Measurements from ENCODE around the gene PATE3.

GRCh38 chr11:125778728-125779127 lies 9.2 kb upstream of the PATE3 start, which contains the start of gene PATE2:
- TF ChIP-seq YY1 (IDR thresholded peaks at IDR 0.05; ENCODE audit: low read depth, low read length) (no peak), JUND (IDR thresholded peaks at IDR 0.05; ENCODE audit: low read length) (no peak), CHD2 (IDR thresholded peaks at IDR 0.05; ENCODE audit: low read length) (no peak), EGR1 (IDR thresholded peaks at IDR 0.05; ENCODE audit: borderline replicate concordance, low read depth, low read length) (no peak), POLR2A (IDR thresholded peaks at IDR 0.05; ENCODE audit: control extremely low read depth in 1 of 2, low read depth in 2 of 2, low read length in 2 of 2) (no peak), SUZ12 (IDR thresholded peaks at IDR 0.05; ENCODE audit: low read length) (no peak), BRCA1 (IDR thresholded peaks at IDR 0.05; ENCODE audit: low read depth, low read length) (no peak), SIX5 (IDR thresholded peaks at IDR 0.05; ENCODE audit: low read depth, low read length) (no peak)
